GM18873 (cell line): ENCODE data around the gene SIX2.

Source experiments
- ATAC-seq: cut with Tn5 transposase; IDR thresholded peaks from one replicate; pipeline ENCODE4 v1.9.1; 2021; ENCODE audit warnings: mild to moderate bottlenecking, moderate library complexity, moderate number of reproducible peaks; ENCODE audit not compliant: unreplicated experiment, low FRiP score

The SIX2 gene

DNA sequence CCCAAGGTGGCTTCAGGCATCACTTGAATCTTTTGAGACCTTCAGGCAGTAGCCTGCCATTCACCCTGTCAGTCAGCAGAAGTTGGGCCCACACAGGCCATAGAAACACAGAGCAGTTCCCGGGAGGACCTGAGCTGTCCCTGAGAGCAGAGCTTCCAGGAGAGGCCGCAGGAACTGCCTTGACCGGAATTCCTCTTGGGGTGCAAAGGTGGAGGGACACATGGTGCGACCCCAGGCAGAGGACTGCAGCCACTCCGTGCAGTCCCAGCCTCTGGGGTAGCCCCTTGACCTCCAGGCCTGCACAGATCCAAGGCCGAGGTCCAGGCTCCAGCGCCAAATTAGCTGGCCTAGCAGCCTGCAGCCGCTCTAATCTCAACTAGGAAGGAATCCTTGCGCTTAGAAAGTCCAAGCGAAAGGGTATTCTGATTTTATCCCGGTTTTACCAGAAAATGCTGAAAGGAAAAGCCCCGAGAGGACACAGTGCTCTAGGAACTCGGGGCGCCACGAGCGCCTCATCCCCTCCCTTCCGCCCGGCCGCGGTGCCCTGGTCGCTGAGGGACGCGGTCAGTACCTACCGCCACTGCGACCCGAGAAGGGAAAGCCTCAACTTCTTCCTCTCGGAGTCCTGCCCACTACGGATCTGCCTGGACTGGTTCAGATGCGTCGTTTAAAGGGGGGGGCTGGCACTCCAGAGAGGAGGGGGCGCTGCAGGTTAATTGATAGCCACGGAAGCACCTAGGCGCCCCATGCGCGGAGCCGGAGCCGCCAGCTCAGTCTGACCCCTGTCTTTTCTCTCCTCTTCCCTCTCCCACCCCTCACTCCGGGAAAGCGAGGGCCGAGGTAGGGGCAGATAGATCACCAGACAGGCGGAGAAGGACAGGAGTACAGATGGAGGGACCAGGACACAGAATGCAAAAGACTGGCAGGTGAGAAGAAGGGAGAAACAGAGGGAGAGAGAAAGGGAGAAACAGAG is 5.4 kb downstream of the SIX2 start:
- ATAC-seq = no peak

DNA sequence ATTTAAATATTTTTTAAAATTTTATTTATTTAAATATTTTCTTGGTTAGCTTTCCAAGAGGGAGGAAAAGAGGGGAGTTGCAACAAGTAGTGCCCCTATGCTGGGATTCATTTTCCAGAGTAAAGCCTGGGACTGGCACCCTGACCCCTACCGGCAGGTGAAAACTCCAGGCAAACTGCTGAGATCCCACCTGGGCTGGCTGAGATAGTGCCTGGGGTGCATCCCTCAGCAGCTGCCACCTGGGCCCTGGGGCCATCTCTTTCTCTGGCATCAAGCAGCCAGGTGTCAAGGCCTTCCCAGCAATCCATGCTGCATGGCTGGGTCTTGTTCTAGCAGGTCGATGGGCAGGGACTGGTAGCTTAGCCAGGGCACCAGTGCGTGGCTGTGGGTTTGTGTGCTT is 6.6 kb downstream of the SIX2 start:
- ATAC-seq = no peak

- ATAC-seq = no peak
Observed at GRCh38 chr2:45001869-45002385, 7.3 kb downstream of the SIX2 start.

DNA sequence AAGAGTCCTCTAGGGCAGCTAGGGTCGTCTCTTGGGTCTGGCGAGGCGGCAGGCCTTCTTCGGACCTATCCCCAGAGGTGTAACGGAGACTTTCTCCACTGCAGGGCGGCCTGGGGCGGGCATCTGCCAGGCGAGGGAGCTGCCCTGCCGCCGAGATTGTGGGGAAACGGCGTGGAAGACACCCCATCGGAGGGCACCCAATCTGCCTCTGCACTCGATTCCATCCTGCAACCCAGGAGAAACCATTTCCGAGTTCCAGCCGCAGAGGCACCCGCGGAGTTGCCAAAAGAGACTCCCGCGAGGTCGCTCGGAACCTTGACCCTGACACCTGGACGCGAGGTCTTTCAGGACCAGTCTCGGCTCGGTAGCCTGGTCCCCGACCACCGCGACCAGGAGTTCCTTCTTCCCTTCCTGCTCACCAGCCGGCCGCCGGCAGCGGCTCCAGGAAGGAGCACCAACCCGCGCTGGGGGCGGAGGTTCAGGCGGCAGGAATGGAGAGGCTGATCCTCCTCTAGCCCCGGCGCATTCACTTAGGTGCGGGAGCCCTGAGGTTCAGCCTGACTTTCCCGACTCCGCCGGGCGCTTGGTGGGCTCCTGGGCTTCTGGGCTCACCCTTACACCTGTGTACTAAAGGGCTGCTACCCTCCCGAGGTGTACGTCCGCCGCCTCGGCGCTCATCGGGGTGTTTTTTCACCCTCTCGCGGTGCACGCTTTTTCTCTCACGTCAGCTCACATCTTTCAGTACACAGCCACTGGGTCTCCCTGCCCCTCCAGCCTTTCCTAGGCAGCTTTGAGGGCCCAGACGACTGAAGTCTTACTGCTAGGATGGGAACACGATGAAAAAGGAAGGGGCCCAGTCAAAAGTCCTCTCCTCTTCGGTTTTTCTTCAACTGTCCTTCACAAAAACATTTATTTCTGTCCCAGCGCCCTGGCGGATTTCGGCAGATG is 8.1 kb downstream of the SIX2 start:
- no peak for ATAC-seq

DNA sequence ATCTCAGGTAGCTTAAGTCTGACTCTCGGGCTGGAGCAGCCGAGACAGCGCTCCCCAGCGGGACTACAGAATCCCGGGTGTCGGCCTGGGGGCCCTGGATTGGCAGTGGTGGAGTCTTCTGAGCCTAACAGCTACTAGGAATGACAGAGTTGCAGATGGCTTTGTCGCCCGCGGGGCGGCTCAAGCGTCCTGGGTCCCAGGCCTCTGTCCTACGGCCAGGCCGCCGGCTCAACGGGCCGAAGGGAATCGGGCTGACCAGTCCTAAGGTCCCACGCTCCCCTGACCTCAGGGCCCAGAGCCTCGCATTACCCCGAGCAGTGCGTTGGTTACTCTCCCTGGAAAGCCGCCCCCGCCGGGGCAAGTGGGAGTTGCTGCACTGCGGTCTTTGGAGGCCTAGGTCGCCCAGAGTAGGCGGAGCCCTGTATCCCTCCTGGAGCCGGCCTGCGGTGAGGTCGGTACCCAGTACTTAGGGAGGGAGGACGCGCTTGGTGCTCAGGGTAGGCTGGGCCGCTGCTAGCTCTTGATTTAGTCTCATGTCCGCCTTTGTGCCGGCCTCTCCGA is 8.8 kb downstream of the SIX2 start:
- ATAC-seq = no peak

GRCh38 chr2:44999540-44999939 is 9.7 kb downstream of the SIX2 start:
- ATAC-seq = no peak

GRCh38 chr2:44997963-44998362 is 11.3 kb downstream of the SIX2 start:
- no peak for ATAC-seq

DNA sequence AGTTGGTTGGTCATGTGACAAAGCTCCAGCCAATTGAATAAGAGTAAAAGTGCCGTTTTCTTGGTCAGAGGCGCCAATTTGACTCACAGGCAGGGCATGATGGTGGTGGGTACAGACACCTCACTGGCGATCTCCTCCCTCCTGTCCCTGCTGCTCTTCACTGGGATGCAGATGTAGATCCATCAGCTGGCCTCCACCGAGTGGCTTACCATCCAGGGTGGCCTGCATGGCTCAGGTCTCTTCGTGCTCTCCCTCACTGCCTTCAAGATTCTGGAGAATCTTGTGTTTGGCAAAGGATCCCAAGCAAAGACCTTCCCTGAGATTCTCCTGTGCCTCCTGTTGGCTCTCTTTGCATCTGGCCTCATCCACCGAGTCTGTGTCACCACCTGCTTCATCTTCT is 12.9 kb downstream of the SIX2 start:
- no peak for ATAC-seq

DNA sequence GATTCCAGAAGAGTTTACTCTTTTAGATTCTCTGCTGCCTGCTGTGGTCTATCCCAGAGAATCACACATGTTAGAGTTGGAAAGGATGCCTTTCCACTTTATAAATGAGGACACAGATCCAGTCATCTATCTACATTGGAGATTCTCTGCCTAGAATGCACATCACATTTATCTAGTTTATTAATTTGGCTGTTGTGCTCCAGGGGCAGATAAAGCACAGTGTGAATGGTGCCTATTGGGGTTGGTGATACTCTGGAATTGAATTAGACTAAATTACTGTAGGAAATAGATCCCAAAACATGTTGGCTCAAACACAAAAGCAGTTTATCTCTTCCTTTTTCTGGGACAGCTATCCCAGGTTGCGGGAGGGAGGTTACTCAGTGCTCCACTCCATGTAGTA is 14.9 kb downstream of the SIX2 start:
- no peak for ATAC-seq

- ATAC-seq = no peak
Observed at GRCh38 chr2:44989176-44989575, 20.1 kb downstream of the SIX2 start.

DNA sequence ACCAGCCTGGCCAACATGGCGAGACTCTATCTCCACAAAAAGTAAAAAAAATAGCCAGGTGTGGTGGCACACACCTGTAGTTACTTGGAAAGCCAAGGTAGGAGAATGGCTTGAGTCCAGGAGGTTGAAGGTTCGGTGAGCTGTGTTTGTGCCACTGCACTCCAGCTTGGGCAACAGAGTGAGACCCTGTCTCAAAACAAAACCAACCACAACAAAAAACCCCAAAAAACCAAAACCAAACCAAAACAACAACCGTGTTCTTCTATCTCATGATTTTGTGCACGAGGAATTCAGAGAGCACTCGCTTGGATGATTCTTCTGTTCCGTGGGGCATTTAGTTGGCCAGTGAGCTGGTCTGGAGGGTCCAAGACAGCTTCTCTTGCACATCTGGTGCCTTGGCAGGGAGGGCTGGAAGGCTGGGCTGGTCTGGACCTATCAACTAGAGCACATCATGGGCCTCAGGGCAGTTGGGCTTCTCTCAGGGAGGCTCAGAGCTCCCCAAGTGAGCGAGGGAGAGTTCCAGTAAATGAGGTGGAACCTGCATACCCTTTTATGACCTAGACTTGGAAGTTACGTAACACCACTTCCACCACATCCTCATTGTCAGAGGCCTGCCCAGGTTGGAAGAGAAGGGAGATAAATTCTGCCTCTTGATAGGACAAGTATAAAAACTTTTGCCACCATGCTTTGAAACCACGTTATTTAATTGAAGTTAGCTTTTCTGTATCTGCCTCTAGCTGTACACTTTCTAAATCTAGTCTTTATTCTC is 25.2 kb downstream of the SIX2 start:
- ATAC-seq = no peak

DNA sequence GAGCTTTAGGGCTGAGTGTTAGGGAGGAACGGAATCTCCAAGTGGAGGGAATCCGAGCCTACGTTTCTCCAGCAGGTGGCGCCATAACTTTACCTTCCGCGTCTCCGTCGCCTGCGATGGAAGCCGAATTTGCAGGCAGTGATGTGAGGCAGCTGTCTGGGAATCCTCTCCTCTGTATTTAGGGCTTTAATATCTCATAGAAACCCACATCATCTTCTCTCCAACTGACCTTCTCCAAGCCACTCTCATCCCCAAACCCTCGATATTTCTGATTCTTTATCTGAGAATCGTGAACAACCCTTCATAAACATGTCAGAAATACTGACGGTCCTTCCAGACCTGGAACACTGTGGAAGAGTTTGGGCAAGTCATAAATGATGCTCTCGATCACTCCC is 27.5 kb downstream of the SIX2 start:
- no peak for ATAC-seq

DNA sequence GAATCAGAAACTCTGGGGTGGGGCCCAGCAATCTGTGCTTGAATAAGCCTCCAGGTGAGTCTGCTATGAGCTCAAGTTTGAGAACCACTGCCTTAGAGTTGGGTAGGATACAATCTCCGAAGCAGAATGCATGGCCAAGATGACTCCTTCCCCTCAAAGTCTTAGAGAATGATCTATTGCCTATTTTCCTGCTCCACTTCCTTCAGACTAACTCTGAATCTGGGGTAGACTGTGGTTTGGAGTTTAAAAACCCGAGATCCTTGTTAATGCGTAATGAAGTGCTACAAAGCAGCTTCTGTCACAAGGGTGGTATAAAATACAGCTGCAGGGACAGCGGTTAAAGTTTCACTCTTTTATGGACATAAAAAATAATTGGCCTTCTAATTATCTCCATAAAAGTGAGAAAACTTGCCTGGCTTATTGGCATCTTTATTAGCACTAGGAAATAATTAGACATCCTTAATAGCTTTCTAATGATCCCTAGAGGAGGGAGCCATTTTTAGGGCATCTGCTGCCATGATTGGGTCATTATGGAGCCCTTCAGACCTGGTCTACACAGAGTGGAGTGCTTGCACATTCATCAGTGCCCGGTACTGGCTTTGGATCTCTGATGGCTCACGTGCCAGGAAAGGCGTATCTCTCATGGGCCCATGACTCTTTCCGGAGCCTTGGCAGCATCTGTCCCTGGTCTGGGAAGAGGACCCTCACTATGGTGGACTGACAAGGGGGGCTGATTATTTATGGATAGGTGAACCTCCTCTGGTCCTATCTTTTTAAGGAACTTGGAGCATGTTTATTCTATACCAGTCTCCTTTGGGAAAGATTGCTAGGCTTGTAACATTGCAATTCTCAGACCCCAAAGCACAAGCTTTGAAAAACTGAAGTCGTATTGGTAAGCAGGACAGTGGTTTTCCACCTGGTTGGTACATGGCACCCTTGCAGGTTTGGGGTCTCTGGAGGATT is 28.2 kb downstream of the SIX2 start:
- no peak for ATAC-seq

DNA sequence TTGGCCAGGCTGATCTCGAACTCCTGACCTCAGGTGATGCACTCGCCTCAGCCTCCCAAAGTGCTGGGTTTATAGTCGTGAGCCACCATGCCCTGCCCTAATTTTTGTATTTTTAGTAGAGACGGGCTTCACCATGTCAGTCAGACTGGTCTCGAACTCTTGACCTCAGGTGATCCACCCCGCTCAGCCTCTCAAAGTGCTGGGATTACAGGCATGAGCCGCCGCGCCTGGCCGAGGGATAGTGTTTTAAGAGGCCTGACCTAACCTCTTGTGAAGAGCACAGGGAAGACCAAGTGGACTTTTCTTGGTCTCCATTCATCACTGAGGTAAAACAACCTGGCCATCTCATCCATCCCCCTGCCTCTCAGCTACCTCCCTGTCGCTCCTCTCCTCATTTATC is 29.7 kb downstream of the SIX2 start:
- no peak for ATAC-seq

DNA sequence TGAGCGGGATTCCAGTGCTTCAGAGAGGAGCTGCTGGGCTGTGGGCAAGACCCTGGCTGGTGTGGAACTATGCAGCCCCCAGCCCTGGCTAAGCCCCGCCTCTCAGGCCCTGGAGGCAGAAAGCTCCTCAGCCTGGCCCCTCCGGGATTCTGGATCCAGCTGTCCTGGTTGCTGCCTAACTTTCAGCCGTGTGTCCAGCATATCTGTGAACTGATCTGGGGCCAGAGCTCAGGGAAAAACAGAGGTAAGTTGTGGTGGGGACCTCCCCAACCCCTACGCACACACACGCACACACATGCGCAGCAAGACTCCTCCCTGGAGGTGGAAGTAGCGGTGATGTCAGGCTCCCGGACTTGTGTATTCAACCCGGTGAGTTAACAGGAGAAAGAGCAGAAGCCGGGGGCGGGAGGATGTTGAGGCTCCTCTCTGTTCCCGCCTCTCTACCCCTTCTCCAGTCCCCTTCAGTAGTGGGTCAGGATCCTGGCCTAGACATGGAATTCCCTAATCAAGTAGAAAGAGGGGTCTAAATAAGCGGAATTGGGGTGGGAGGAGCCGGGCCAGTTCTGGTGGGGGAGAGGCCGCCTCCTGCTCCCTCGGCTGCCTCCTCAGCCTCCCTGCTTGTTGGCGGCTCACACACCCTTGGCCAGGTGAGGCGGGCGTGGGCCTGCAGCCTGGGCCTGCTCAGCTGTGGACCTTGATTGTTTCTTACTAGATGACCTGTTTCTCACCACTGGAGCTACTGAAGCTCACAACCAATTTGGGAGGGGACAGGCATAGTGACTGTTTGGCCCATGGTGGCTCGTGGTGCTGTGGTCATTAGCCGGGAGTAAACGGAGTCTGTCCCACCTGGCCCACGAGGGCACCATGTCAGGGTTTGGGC is 33.4 kb downstream of the SIX2 start:
- ATAC-seq = no peak

GRCh38 chr2:44974064-44974715 is 35.1 kb downstream of the SIX2 start:
- no peak for ATAC-seq

- no peak for ATAC-seq
Observed at GRCh38 chr2:44972771-44973535, 36.3 kb downstream of the SIX2 start.
